Endothelial cell of umbilical vein (primary cell): ENCODE data around the gene METTL16. TPM values are rescaled to one million over a fixed set of nuclear protein-coding genes. Genes with fewer than 3 reads are reported as not detected.

Experiments
- BruUV-seq: library from RNA; stranded (reverse); fragments of 400-500 nt; replicated peaks from 2 replicates; lab custom pipeline; 2021; lab: Mats Ljungman, UMichigan
- CTCF ChIA-PET: fragments of 300-600, 350-600 bp; sonication (Branson Sonifier 250); formaldehyde crosslinking; loops from one replicate; lab custom pipeline; 2021; ENCODE audit warnings: antibody characterized with exemption, inconsistent platforms; lab: Charles Lee
- POLR2A ChIA-PET: fragments of 300-600, 350-600 bp; sonication (Branson Sonifier 250); formaldehyde crosslinking; loops from one replicate; lab custom pipeline; 2021; ENCODE audit warnings: antibody characterized with exemption, inconsistent platforms; lab: Charles Lee
- DNase-seq: peaks from one replicate; pipeline ENCODE4 v3.0.0-alpha.2; 2011; ENCODE audit warnings: low read depth, low spot score
- FAIRE-seq: peaks from 2 replicates; lab custom pipeline; 2011; peaks lifted over from hg19 to GRCh38; lab: Jason Lieb, UNC
- H2AFZ ChIP-seq: 2 replicates; pipeline ENCODE4 v1.6.0; 2012; ENCODE audit warnings: low read depth, low read length, control low read depth, inconsistent platforms
- H3K27ac ChIP-seq: 2 replicates; pipeline ENCODE4 v1.5.1; 2011; ENCODE audit warnings: low read depth, mild to moderate bottlenecking, control low read depth, low read length, moderate library complexity; ENCODE audit not compliant: insufficient read depth
- H3K27me3 ChIP-seq, 2 experiments: 2 replicates each; pipeline versions ENCODE4 v1.6.0 to v1.6.1; 2011; ENCODE audit warnings: low read length in 2 of 2, mixed read lengths in 1 of 2; ENCODE audit not compliant: control insufficient read depth in 2 of 2, insufficient read depth in 2 of 2
- H3K36me3 ChIP-seq, 2 experiments: 2 replicates in 1 of 2; 3 replicates in 1 of 2; pipeline ENCODE4 v1.5.1; 2011; ENCODE audit warnings: low read length in 2 of 2, mild to moderate bottlenecking in 1 of 2, moderate library complexity in 1 of 2; ENCODE audit not compliant: control insufficient read depth in 2 of 2, insufficient read depth in 2 of 2; ENCODE audit errors: extremely low read depth in 1 of 2
- H3K4me1 ChIP-seq: 3 replicates; pipeline ENCODE4 v1.5.1; 2011; ENCODE audit warnings: mild to moderate bottlenecking, low read length; ENCODE audit not compliant: control insufficient read depth, insufficient read depth; ENCODE audit errors: extremely low read depth
- H3K4me2 ChIP-seq: 2 replicates; pipeline ENCODE4 v1.6.1; 2011; ENCODE audit warnings: low read length, control low read depth, mixed read lengths; ENCODE audit not compliant: insufficient read depth
- H3K4me3 ChIP-seq, 3 experiments: fragments of 200-600 bp in 1 of 3; sonication (generic), shearing (Covaris generic) in 1 of 3; replicated peaks in 1 of 3; 2 replicates each; pipeline ENCODE4 v1.5.1; 2011 to 2016; ENCODE audit warnings: control low read depth in 3 of 3, low read length in 3 of 3, mild to moderate bottlenecking in 2 of 3, inconsistent platforms in 1 of 3, low read depth in 1 of 3, moderate library complexity in 1 of 3; ENCODE audit not compliant: insufficient read depth in 1 of 3
- H3K79me2 ChIP-seq: 2 replicates; pipeline ENCODE4 v1.6.0; 2012; ENCODE audit warnings: low read length, inconsistent platforms; ENCODE audit not compliant: control insufficient read depth, insufficient read depth
- H3K9ac ChIP-seq: replicated peaks from 2 replicates; pipeline ENCODE3; 2011; ENCODE audit warnings: low read length, control low read depth; ENCODE audit not compliant: insufficient read depth; ENCODE audit errors: extremely low read depth
- H3K9me1 ChIP-seq: replicated peaks from 3 replicates; pipeline ENCODE4 v1.6.0; 2011; ENCODE audit warnings: mild to moderate bottlenecking, low read length; ENCODE audit not compliant: control insufficient read depth, insufficient read depth; ENCODE audit errors: extremely low read depth
- H3K9me3 ChIP-seq: replicated peaks from 2 replicates; pipeline ENCODE4 v1.5.1; 2012; ENCODE audit warnings: low read length, inconsistent platforms; ENCODE audit not compliant: control insufficient read depth, insufficient read depth
- H4K20me1 ChIP-seq: replicated peaks from 2 replicates; pipeline ENCODE3; 2011; ENCODE audit warnings: mild to moderate bottlenecking, low read length; ENCODE audit not compliant: control insufficient read depth, insufficient read depth; ENCODE audit errors: extremely low read depth
- JUN ChIP-seq: IDR thresholded peaks from 2 replicates; pipeline ENCODE4 v1.6.1; 2011; ENCODE audit warnings: borderline replicate concordance, low read depth; ENCODE audit not compliant: insufficient read length, insufficient read depth
- MAX ChIP-seq: IDR thresholded peaks from 2 replicates; pipeline ENCODE4 v1.6.1; 2011; ENCODE audit not compliant: insufficient read depth, insufficient read length
- MYC ChIP-seq: IDR thresholded peaks from one replicate; pipeline ENCODE4 v1.6.1; 2011; ENCODE audit warnings: mild to moderate bottlenecking, low read depth, low read length
- POLR2A ChIP-seq: IDR thresholded peaks from 2 replicates; pipeline ENCODE4 v1.6.1; 2012; ENCODE audit warnings: low read depth, mild to moderate bottlenecking, control low read depth, low read length
- POLR2AphosphoS5 ChIP-seq: IDR thresholded peaks from 2 replicates; pipeline ENCODE4 v1.6.1; 2012; ENCODE audit warnings: low read depth, mild to moderate bottlenecking, control low read depth, low read length, moderate library complexity; ENCODE audit not compliant: insufficient read depth
- dilution Hi-C: fragments of 300-500 bp; cut with MboI; formaldehyde crosslinking; loops from one replicate; pipeline ENCODE4 v1.15.0; 2019; ENCODE audit warnings: low sequenced_read_pairs; ENCODE audit not compliant: extremely low pct_ligation_motif_present
- intact Hi-C: fragments of 100-400 bp; cut with micrococcal nuclease; formaldehyde crosslinking; loops from one replicate; pipeline ENCODE4 v1.10.0; 2022
- polyA plus RNA-seq, 4 experiments: library from polyadenylated mRNA; depleted of rRNA in 3 of 4; stranded (reverse) in 3 of 4; unstranded in 1 of 4; fragments of >200 nt; gene quantifications; 2 replicates each; pipeline versions ENCODE4 v1.2.1 to v1.2.3, GENCODE V29; 2011 to 2012; ENCODE audit warnings: missing spikeins in 1 of 4
- total RNA-seq: library from RNA; stranded (reverse); gene quantifications from 2 replicates; pipeline ENCODE4 v1.2.3, GENCODE V29; 2021

METTL16 gene
- total and polyA plus RNA-seq, 2 donors (not counting 3 experiments of a cell fraction or from before 2014, with no cell fraction given): 11.0 to 24.7 TPM

GRCh38 chr17:2392252-2393173, 119.2 kb downstream of the METTL16 start:
- TF ChIP-seq MYC (no peak), POLR2A (peak; percentile 63), JUN (no peak), MAX (peak; percentile 28), POLR2AphosphoS5 (peak; percentile 92)
- Histone ChIP-seq H4K20me1 (no peaks in the 10 kb centered on the region), H3K4me3 (peak overlapping the region; percentile 3 to 76 (median 52)), H3K27ac (peak overlapping the region; percentile 92), H3K9me3 (no peaks in the 10 kb centered on the region), H3K79me2 (peaks cover 13% of the 10 kb centered on the region), H3K9me1 (no peaks in the 10 kb centered on the region), H3K27me3 (no peaks in the 10 kb centered on the region), H3K9ac (peak overlapping the region; percentile 91), H2AFZ (peak overlapping the region; percentile 58), H3K4me2 (peak overlapping the region; percentile 75), H3K36me3 (no peaks in the 10 kb centered on the region), H3K4me1 (peaks cover 34% of the 10 kb centered on the region)
- no TSS peak for BruUV-seq
- FAIRE-seq (peak; percentile 91), DNase-seq (peak; percentile 95)
- ChIA-PET POLR2A (interaction anchor here (1.4 kb wide), 1 partner anchor 9 kb away, joined by 10 read pairs; no protein-coding TSS in a partner anchor), CTCF (interaction anchor here (0.8 to 4.8 kb wide), 9 partner anchors 9 to 23 kb away, joined by 3 to 58 read pairs (median 5); no protein-coding TSS in a partner anchor)
- dilution Hi-C loops: no loop called here
- intact Hi-C loops: loop anchor here (1.0 to 5.0 kb wide), 2 partner anchors 9 to 675 kb away; partner anchors contain the start of gene MNT
